Fibroblast of lung (primary cell): ENCODE data around the gene ZNF534. TPM values are rescaled to one million over a fixed set of nuclear protein-coding genes. Genes with fewer than 3 reads are reported as not detected.

Experiments
- DNase-seq, 2 donors: peaks; one replicate each; pipeline versions ENCODE4 v3.0.0 to v3.0.0-alpha.2; 2010; ENCODE audit warnings: low read depth in 2 of 2
- H2AFZ ChIP-seq: 2 replicates; pipeline ENCODE4 v1.5.1; 2012; ENCODE audit warnings: low read length, control low read depth, inconsistent platforms
- H3K27ac ChIP-seq: 2 replicates; pipeline ENCODE4 v1.5.1; 2011; ENCODE audit warnings: low read length, control low read depth; ENCODE audit not compliant: insufficient read depth
- H3K27me3 ChIP-seq: 2 replicates; pipeline ENCODE4 v1.5.1; 2011; ENCODE audit warnings: mild to moderate bottlenecking, low read length; ENCODE audit not compliant: control insufficient read depth, insufficient read depth
- H3K36me3 ChIP-seq: 2 replicates; pipeline ENCODE4 v1.5.1; 2011; ENCODE audit warnings: low read length; ENCODE audit not compliant: control insufficient read depth, insufficient read depth
- H3K4me1 ChIP-seq: 2 replicates; pipeline ENCODE4 v1.5.1; 2011; ENCODE audit warnings: low read length; ENCODE audit not compliant: control insufficient read depth, insufficient read depth; ENCODE audit errors: extremely low read depth
- H3K4me2 ChIP-seq: 2 replicates; pipeline ENCODE4 v1.5.1; 2011; ENCODE audit warnings: low read length, control low read depth; ENCODE audit not compliant: insufficient read depth; ENCODE audit errors: extremely low read depth
- H3K4me3 ChIP-seq, 4 experiments: fragments of 200-600 bp in 1 of 4; sonication (generic) in 1 of 4; replicated peaks in 1 of 4; 2 replicates each; pipeline ENCODE4 v1.5.1; 2011 to 2016; ENCODE audit warnings: low read length in 4 of 4, low read depth in 3 of 4, mild to moderate bottlenecking in 3 of 4, control low read depth in 2 of 4, inconsistent platforms in 1 of 4, mixed read lengths in 1 of 4; ENCODE audit not compliant: insufficient read depth in 1 of 4; ENCODE audit errors: control extremely low read depth in 1 of 4
- H3K79me2 ChIP-seq: 2 replicates; pipeline ENCODE4 v1.5.1; 2012; ENCODE audit warnings: mild to moderate bottlenecking, low read length, inconsistent platforms; ENCODE audit not compliant: control insufficient read depth, insufficient read depth
- H3K9ac ChIP-seq: 2 replicates; pipeline ENCODE4 v1.5.1; 2011; ENCODE audit warnings: mild to moderate bottlenecking, low read length, control low read depth; ENCODE audit not compliant: insufficient read depth
- H3K9me3 ChIP-seq: 2 replicates; pipeline ENCODE4 v1.5.1; 2012; ENCODE audit warnings: low read depth, low read length; ENCODE audit not compliant: control insufficient read depth, insufficient read depth
- H4K20me1 ChIP-seq: 2 replicates; pipeline ENCODE4 v1.5.1; 2011; ENCODE audit warnings: low read length; ENCODE audit not compliant: control insufficient read depth, insufficient read depth; ENCODE audit errors: extremely low read depth
- CTCF ChIP-seq, 2 donors: IDR thresholded peaks in 1 of 2; conservative IDR thresholded peaks in 1 of 2; 1 replicate in 1 of 2; 2 replicates in 1 of 2; pipeline ENCODE4 v1.5.1; 2011 to 2012; ENCODE audit warnings: low read length in 2 of 2, control low read depth in 1 of 2, inconsistent platforms in 1 of 2, low read depth in 1 of 2, mild to moderate bottlenecking in 1 of 2
- EZH2 ChIP-seq: IDR thresholded peaks from 2 replicates; pipeline ENCODE4 v1.5.1; 2012; ENCODE audit warnings: low read length, control low read depth, mild to moderate bottlenecking; ENCODE audit errors: missing control alignments
- polyA plus RNA-seq, 2 donors: library from polyadenylated mRNA; depleted of rRNA in 1 of 2; stranded (reverse) in 1 of 2; unstranded in 1 of 2; fragments of >200 nt; gene quantifications; 2 replicates each; pipeline ENCODE4 v1.2.1, GENCODE V29; 2011 to 2012; ENCODE audit warnings: missing spikeins in 1 of 2
- total RNA-seq: library from RNA; depleted of rRNA; stranded (reverse); fragments of >200 nt; gene quantifications from 2 replicates; pipeline ENCODE4 v1.2.1, GENCODE V29; 2014

Gene ZNF534
- total and polyA plus RNA-seq, 2 donors (not counting 1 experiment from before 2014, with no cell fraction given): 0.05 to 0.17 TPM

DNA sequence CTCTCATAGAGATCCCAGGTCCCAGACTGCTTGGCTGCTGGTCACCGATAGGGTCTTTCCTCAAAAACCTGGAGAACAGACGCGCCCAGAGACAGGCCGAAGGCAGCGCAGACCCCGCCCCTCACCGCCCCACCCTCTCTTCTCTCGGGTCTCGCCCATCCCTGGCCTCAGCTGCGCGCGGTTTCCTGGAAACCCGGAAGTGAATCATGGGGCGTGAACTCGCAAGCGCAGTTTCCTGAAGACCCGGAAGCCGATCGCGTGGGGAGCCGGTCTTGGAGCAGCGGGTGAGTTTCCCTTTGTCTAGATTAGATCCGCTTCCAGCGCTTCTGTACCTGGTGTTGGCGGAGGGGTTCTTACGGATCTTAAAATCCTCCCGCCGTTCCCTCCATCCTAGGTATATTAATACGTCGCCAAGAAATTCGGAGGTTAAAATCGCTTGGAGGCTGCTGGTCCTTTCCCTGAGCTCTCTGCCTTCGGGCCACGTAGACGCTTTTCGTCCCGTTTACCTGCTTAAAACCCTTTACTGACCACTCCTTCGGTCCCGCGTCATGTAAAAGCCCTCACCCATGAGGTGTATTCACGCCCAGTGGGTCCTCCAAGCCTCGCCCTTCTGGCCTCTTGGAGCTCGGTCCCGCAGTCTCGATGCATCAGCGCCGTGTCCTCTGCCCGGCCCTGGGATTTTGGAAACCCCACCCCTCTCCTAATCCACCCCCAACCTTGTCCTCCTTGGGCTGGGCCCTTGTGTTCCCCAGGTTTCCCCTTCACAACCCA, 24.6 kb downstream of the ZNF534 start, which contains the start of gene ZNF578:
Gene ZNF578, plus strand, starts transcription at position 230 of the 771 bp plus-strand sequence. CDS start 48,293 bp downstream, outside the sequence.
- no peaks in the 10 kb centered on the region for H3K9me3 ChIP-seq
- H3K4me1 ChIP-seq: no peaks in the 10 kb centered on the region
- H4K20me1 ChIP-seq: no peaks in the 10 kb centered on the region
- peak; percentile 90 to 91 for DNase-seq
- TF ChIP-seq CTCF (conservative IDR thresholded peaks at IDR 0.05 in 1 of 2, IDR thresholded peaks at IDR 0.05 in 1 of 2; ENCODE audit: low read depth in 1 of 2, low read length in 2 of 2) (no peak), EZH2 (no peak)
- no peaks in the 10 kb centered on the region for H3K79me2 ChIP-seq
- H2AFZ ChIP-seq: peak within 1 kb of the TSS; percentile 80
- peak within 1 kb of the TSS; percentile 74 for H3K4me2 ChIP-seq
- no peaks in the 10 kb centered on the region for H3K27me3 ChIP-seq
- H3K4me3 ChIP-seq: peak within 1 kb of the TSS; percentile 72 to 88 (median 82)
- peak within 1 kb of the TSS; percentile 44 for H3K9ac ChIP-seq
- H3K27ac ChIP-seq: peak within 1 kb of the TSS; percentile 77
- H3K36me3 ChIP-seq: no peaks in the 10 kb centered on the region

GRCh38 chr19:52464798-52465470, 36.0 kb downstream of the ZNF534 start:
- DNase-seq: no peak
- no peaks in the 10 kb centered on the region for H3K79me2 ChIP-seq
- no peak overlapping the region for H2AFZ ChIP-seq
- TF ChIP-seq CTCF (conservative IDR thresholded peaks at IDR 0.05 in 1 of 2, IDR thresholded peaks at IDR 0.05 in 1 of 2; ENCODE audit: low read depth in 1 of 2, low read length in 2 of 2) (no peak), EZH2 (no peak)
- H3K27me3 ChIP-seq: no peaks in the 10 kb centered on the region
- H3K9me3 ChIP-seq: peaks cover 2% of the 10 kb centered on the region
- H3K4me1 ChIP-seq: no peaks in the 10 kb centered on the region
- H3K9ac ChIP-seq: no peak overlapping the region
- H3K4me3 ChIP-seq: no peak overlapping the region
- no peak overlapping the region for H3K4me2 ChIP-seq
- no peak overlapping the region for H3K27ac ChIP-seq
- no peaks in the 10 kb centered on the region for H3K36me3 ChIP-seq
- H4K20me1 ChIP-seq: no peaks in the 10 kb centered on the region

DNA sequence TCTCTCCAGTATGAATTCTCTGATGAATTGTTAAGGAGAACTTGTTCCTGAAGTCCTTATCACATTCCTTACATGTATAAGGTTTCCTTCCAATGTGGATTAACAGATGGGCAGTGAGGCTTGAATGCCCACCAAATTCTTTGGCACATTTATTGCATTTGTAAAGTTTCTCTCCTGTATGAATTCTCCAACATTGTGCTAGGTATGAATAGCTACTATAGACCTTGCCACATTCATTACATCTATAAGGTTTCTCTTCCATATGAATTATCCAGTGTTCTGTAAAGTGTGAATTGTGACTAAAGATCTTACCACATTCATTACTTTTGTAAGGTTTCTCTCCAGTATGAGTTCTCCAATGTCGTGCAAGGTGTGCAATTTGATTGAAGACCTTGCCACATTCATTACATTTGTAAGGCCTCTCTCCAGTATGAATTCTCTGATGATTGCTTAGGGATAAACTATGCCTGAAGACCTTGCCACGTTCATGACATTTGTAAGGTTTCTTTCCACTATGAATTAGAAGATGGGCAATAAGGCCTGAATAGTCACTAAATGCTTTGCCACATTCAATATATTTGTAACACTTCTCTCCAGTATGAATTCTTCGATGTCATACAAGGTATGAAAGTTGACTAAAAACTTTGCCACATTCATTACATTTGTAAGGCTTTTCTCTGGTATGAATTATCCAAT, 44.9 kb downstream of the ZNF534 start:
- no peak for DNase-seq
- Histone ChIP-seq H3K9me3 (no peaks in the 10 kb centered on the region), H3K4me2 (no peak overlapping the region), H3K79me2 (no peaks in the 10 kb centered on the region), H2AFZ (no peak overlapping the region), H3K4me3 (no peak overlapping the region), H3K9ac (no peak overlapping the region), H3K36me3 (no peaks in the 10 kb centered on the region), H3K4me1 (no peaks in the 10 kb centered on the region), H3K27me3 (no peaks in the 10 kb centered on the region), H3K27ac (no peak overlapping the region), H4K20me1 (no peaks in the 10 kb centered on the region)
- TF ChIP-seq CTCF (conservative IDR thresholded peaks at IDR 0.05 in 1 of 2, IDR thresholded peaks at IDR 0.05 in 1 of 2; ENCODE audit: low read depth in 1 of 2, low read length in 2 of 2): no peak
- TF ChIP-seq EZH2: no peak
